Heart left ventricle (tissue), 13 donors: ENCODE data around the gene DOCK9.

Experiments used
- CTCF ChIP-seq, 12 donors: fragments of 200-600 bp; sonication (generic) in 4 of 12; IDR thresholded peaks; one replicate each; pipeline versions ENCODE4 v1.5.0 to v1.8.0; 2018 to 2022; ENCODE audit warnings: antibody characterized with exemption in 12 of 12, mild to moderate bottlenecking in 5 of 12
- POLR2A ChIP-seq, 2 donors: fragments of 450-650 bp; IDR thresholded peaks; one replicate each; pipeline ENCODE4 v1.6.1; 2017; ENCODE audit warnings: antibody characterized with exemption in 2 of 2, mild to moderate bottlenecking in 2 of 2, moderate library complexity in 2 of 2
- donor health status: ischemic (EF 13 %, LVEDD 7.1; RV severe dilation, severe dysfunction).
- donor health status: DM: no; HTN: yes; CAD: no.
- donor health status: DM: no; HTN: no; CAD: no.
- donor health status: ischemic (EF 25% LVEDD 6.9; RV normal size, moderate dysfunction).
- donor health status: ischemic (EF 25% LVEDD 5.7; RV mildly dilated, moderate dysfunction).
- donor health status: ischemic (EF 35%, LVEDD 5.7; RV mildly dilated, moderate dysfunction).
- donor health status: nonischemic (EF 11% LVEDD 7.7; RV severe dilation, severe dysfunction).
- donor health status: DM: yes; HTN: yes; CAD: no.
- donor health status: PGD.
- donor health status: ischemic (EF 29% LVEDD 5.4; RV normal size, mild dysfunction).
- donor health status: nonischemic (EF 23%, LVEDD 6.1; RV moderate dilation, normal function).

- TF ChIP-seq CTCF (IDR thresholded peaks at IDR 0.05) = no peak
- no peak for TF ChIP-seq POLR2A (IDR thresholded peaks at IDR 0.05)
Observed at GRCh38 chr13:98858191-98858590, 119.7 kb downstream of the DOCK9 start.
